Kidney (tissue), 14 donors: ENCODE measurements around the gene FNDC1. TPM values are rescaled to one million over a fixed set of nuclear protein-coding genes. Genes with fewer than 3 reads are reported as not detected.

ENCODE experiments used
- DNase-seq, 5 donors: peaks; one replicate each; pipeline ENCODE4 v3.0.0-alpha.2; 2013 to 2020
- FAIRE-seq: peaks from 2 replicates; lab custom pipeline; 2012; peaks lifted over from hg19 to GRCh38; lab: Jason Lieb, UNC
- H3K27ac ChIP-seq, 2 donors: one replicate each; pipeline ENCODE4 v1.7.0; 2013; ENCODE audit warnings: low read depth in 2 of 2, low read length in 2 of 2, inconsistent platforms in 1 of 2
- H3K27me3 ChIP-seq: one replicate; pipeline ENCODE4 v1.7.1; 2013; ENCODE audit warnings: low read length, inconsistent platforms; ENCODE audit not compliant: control insufficient read depth, insufficient read depth
- H3K36me3 ChIP-seq, 3 donors: one replicate each; pipeline versions ENCODE4 v1.7.0 to v1.7.1; 2013; ENCODE audit warnings: low read length in 3 of 3, control low read depth in 1 of 3, inconsistent platforms in 1 of 3; ENCODE audit not compliant: insufficient read depth in 3 of 3, control insufficient read depth in 2 of 3
- H3K4me1 ChIP-seq, 3 donors: one replicate each; pipeline versions ENCODE4 v1.7.0 to v1.7.1; 2013; ENCODE audit warnings: low read length in 3 of 3, inconsistent platforms in 1 of 3, low read depth in 1 of 3; ENCODE audit not compliant: control insufficient read depth in 2 of 3, insufficient read depth in 2 of 3
- H3K4me3 ChIP-seq, 3 donors: one replicate each; pipeline versions ENCODE4 v1.7.0 to v1.8.1; 2013; ENCODE audit warnings: low read length in 3 of 3, control low read depth in 1 of 3, inconsistent platforms in 1 of 3
- H3K9ac ChIP-seq, 3 donors: one replicate each; pipeline versions ENCODE4 v1.7.0 to v1.7.1; 2013; ENCODE audit warnings: low read length in 3 of 3, control low read depth in 1 of 3, inconsistent platforms in 1 of 3
- H3K9me3 ChIP-seq, 3 donors: one replicate each; pipeline versions ENCODE4 v1.7.0 to v1.7.1; 2013; ENCODE audit warnings: low read length in 3 of 3, control low read depth in 1 of 3, inconsistent platforms in 1 of 3; ENCODE audit not compliant: control insufficient read depth in 2 of 3, insufficient read depth in 1 of 3
- CTCF ChIP-seq: IDR thresholded peaks from 3 replicates; pipeline ENCODE4 v1.5.1; 2012; ENCODE audit warnings: mild to moderate bottlenecking, moderate library complexity, borderline replicate concordance; ENCODE audit not compliant: insufficient read depth; ENCODE audit errors: extremely low read depth
- intact Hi-C: fragments of 100-400 bp; cut with DNase I; formaldehyde crosslinking; loops from one replicate; pipeline ENCODE4 v1.11.1; 2022
- polyA plus RNA-seq: library from polyadenylated mRNA; stranded (reverse); fragments of 350-450 nt; fragmentation: Illumina TruSeq; extraction: RNeasy Lipid Tissue Mini Kit (QIAGEN cat#74804); gene quantifications from one replicate; pipeline ENCODE4 v1.2.3, GENCODE V29; 2014; ENCODE audit warnings: low read depth, low replicate concordance; ENCODE audit not compliant: insufficient read depth
- total RNA-seq: library from RNA; stranded (reverse); fragmentation: NEBNext Ultra II Directional; extraction: Animal tissue kit (Norgen Biotek cat#: 25700); gene quantifications from one replicate; pipeline ENCODE4 v1.2.1, GENCODE V29; 2021
- donor health status: control.
- donor health status: control.
- donor health status: control.
- donor health status: control.
- donor health status: control.
- donor health status: DM: yes; HTN: yes; CAD: no.
- donor health status: Normal renal cell carcinoma (clear cell type).

The FNDC1 gene
- total and polyA plus RNA-seq, 2 donors from 2014 or later, result 0.69 to 1.3 TPM

GRCh38 chr6:159137676-159138075 lies 31.5 kb upstream of the FNDC1 start:
- FAIRE-seq, result no peak
- intact Hi-C loops, result loop anchor here (10.0 kb wide), 1 partner anchor 133 kb away; the partner anchor contains the start of gene RSPH3
- TF ChIP-seq CTCF, result no peak

GRCh38 chr6:159142531-159142930 lies 26.7 kb upstream of the FNDC1 start:
- no peaks in the 10 kb centered on the region for H3K9me3 ChIP-seq
- H3K27ac ChIP-seq, result no peak overlapping the region
- no peaks in the 10 kb centered on the region for H3K36me3 ChIP-seq
- no peaks in the 10 kb centered on the region for H3K4me1 ChIP-seq
- no peak overlapping the region for H3K4me3 ChIP-seq
- no peak for TF ChIP-seq CTCF
- intact Hi-C loops, result no loop called here
- FAIRE-seq (no peak), DNase-seq (no peak)
- no peaks in the 10 kb centered on the region for H3K27me3 ChIP-seq
- no peak overlapping the region for H3K9ac ChIP-seq

More at GRCh38 chr6:159137676-159138075, 31.5 kb upstream of the FNDC1 start:
- Histone ChIP-seq H3K4me3 (no peak overlapping the region), H3K27me3 (no peaks in the 10 kb centered on the region), H3K36me3 (no peaks in the 10 kb centered on the region), H3K9me3 (no peaks in the 10 kb centered on the region), H3K4me1 (no peaks in the 10 kb centered on the region), H3K9ac (no peak overlapping the region), H3K27ac (no peak overlapping the region)
- no peak for DNase-seq

- intact Hi-C loops, result no loop called here
- Histone ChIP-seq H3K9ac (no peak overlapping the region), H3K4me3 (no peak overlapping the region), H3K4me1 (no peaks in the 10 kb centered on the region), H3K9me3 (no peaks in the 10 kb centered on the region), H3K36me3 (no peaks in the 10 kb centered on the region), H3K27me3 (no peaks in the 10 kb centered on the region), H3K27ac (no peak overlapping the region)
- no peak for TF ChIP-seq CTCF
- no peak for DNase-seq
- FAIRE-seq, result no peak
Observed at GRCh38 chr6:159148641-159149040, 20.6 kb upstream of the FNDC1 start.

- FAIRE-seq (no peak), DNase-seq (no peak)
- intact Hi-C loops, result no loop called here
- H3K4me3 ChIP-seq, result no peak overlapping the region
- H3K36me3 ChIP-seq, result no peaks in the 10 kb centered on the region
- H3K9me3 ChIP-seq, result no peaks in the 10 kb centered on the region
- TF ChIP-seq CTCF, result no peak
- no peak overlapping the region for H3K9ac ChIP-seq
- H3K27me3 ChIP-seq, result no peaks in the 10 kb centered on the region
- no peak overlapping the region for H3K27ac ChIP-seq
- H3K4me1 ChIP-seq, result no peaks in the 10 kb centered on the region
Observed at GRCh38 chr6:159149641-159150040, 19.6 kb upstream of the FNDC1 start.
